Natural killer cell treated with Interleukin-12 subunit alpha and Interleukin-12 subunit beta and Interleukin-15 and Interleukin-18, amount 100 ng/mL, for 72 hours (primary cell): ENCODE results near the gene USP10. TPM values are rescaled to one million over a fixed set of nuclear protein-coding genes. Genes with fewer than 3 reads are reported as not detected.

Source experiments
- ATAC-seq, 2 donors: fragments of 150-1000 bp; cut with Tn5 transposase in 1 of 2; sonication (Bioruptor Pico), chemical (Tn5 transposase) in 1 of 2; 2 replicates each; pipeline ENCODE4 v1.10.0; 2021
- DNase-seq: peaks from one replicate; pipeline ENCODE4 v3.0.0; 2022; ENCODE audit warnings: low spot score
- H3K27ac Mint-ChIP-seq, 2 donors: 1 replicate in 1 of 2; 2 replicates in 1 of 2; pipeline ENCODE4 v1.8.0; 2022; ENCODE audit warnings: mixed read lengths in 2 of 2, mild to moderate bottlenecking in 1 of 2, moderate library complexity in 1 of 2
- H3K27me3 Mint-ChIP-seq, 2 donors: 1 replicate in 1 of 2; 2 replicates in 1 of 2; pipeline ENCODE4 v1.8.0; 2022; ENCODE audit warnings: mixed read lengths in 2 of 2
- H3K36me3 Mint-ChIP-seq: one replicate; pipeline ENCODE4 v1.8.0; 2022; ENCODE audit warnings: mixed read lengths
- H3K4me1 Mint-ChIP-seq, 2 donors: 1 replicate in 1 of 2; 2 replicates in 1 of 2; pipeline ENCODE4 v1.8.0; 2022; ENCODE audit warnings: low read depth in 2 of 2, mixed read lengths in 2 of 2, mild to moderate bottlenecking in 1 of 2
- H3K4me3 Mint-ChIP-seq: one replicate; pipeline ENCODE4 v1.8.0; 2022; ENCODE audit warnings: mixed read lengths
- H3K9me3 Mint-ChIP-seq: 2 replicates; pipeline ENCODE4 v1.8.0; 2022; ENCODE audit warnings: mixed read lengths
- total RNA-seq, 2 donors: library from RNA; stranded (reverse); gene quantifications; one replicate each; pipeline ENCODE4 v1.2.3, GENCODE V29; 2022

Gene USP10
- total RNA-seq, 2 donors from 2014 or later: 111 to 156 TPM

- no peaks in the 10 kb centered on the region for H3K36me3 Mint-ChIP-seq
- no peak overlapping the region for H3K4me3 Mint-ChIP-seq
- ATAC-seq (no peak), DNase-seq (no peak)
- H3K4me1 Mint-ChIP-seq: peaks cover 8 to 9% of the 10 kb centered on the region in 2 donors
- no peak overlapping the region for H3K27ac Mint-ChIP-seq
- H3K9me3 Mint-ChIP-seq: no peaks in the 10 kb centered on the region
- H3K27me3 Mint-ChIP-seq: peaks cover 14 to 25% of the 10 kb centered on the region in 2 donors
Observed at GRCh38 chr16:84823484-84823883, 123.7 kb downstream of the USP10 start.

GRCh38 chr16:84823926-84824325, 124.1 kb downstream of the USP10 start:
- peaks cover 8 to 9% of the 10 kb centered on the region in 2 donors for H3K4me1 Mint-ChIP-seq
- no peak overlapping the region for H3K4me3 Mint-ChIP-seq
- no peak overlapping the region for H3K27ac Mint-ChIP-seq
- ATAC-seq (no peak), DNase-seq (no peak)
- no peaks in the 10 kb centered on the region for H3K9me3 Mint-ChIP-seq
- H3K36me3 Mint-ChIP-seq: no peaks in the 10 kb centered on the region
- peaks cover 14 to 25% of the 10 kb centered on the region in 2 donors for H3K27me3 Mint-ChIP-seq

GRCh38 chr16:84825896-84826557, 126.2 kb downstream of the USP10 start:
- DNase-seq: no peak
- Mint-ChIP-seq H3K9me3 (no peaks in the 10 kb centered on the region), H3K36me3 (no peaks in the 10 kb centered on the region), H3K27ac (no peak overlapping the region), H3K4me1 (no peaks in the 10 kb centered on the region), H3K27me3 (peaks cover 11 to 15% of the 10 kb centered on the region in 2 donors), H3K4me3 (no peak overlapping the region)
- ATAC-seq: no peak

- Mint-ChIP-seq H3K36me3 (no peaks in the 10 kb centered on the region), H3K27me3 (peaks cover 9 to 10% of the 10 kb centered on the region in 2 donors), H3K9me3 (no peaks in the 10 kb centered on the region), H3K4me1 (no peaks in the 10 kb centered on the region), H3K27ac (no peak overlapping the region), H3K4me3 (no peak overlapping the region)
- DNase-seq (no peak), ATAC-seq (peak; percentile 3 to 26)
Observed at GRCh38 chr16:84826558-84826941, 126.8 kb downstream of the USP10 start.

- Mint-ChIP-seq H3K36me3 (no peaks in the 10 kb centered on the region), H3K4me1 (no peaks in the 10 kb centered on the region), H3K9me3 (no peaks in the 10 kb centered on the region), H3K27ac (no peak overlapping the region), H3K27me3 (peaks cover 8% of the 10 kb centered on the region in 2 donors), H3K4me3 (no peak overlapping the region)
- no peak for DNase-seq
- ATAC-seq: no peak
Observed at GRCh38 chr16:84827131-84827574, 127.4 kb downstream of the USP10 start.

DNA sequence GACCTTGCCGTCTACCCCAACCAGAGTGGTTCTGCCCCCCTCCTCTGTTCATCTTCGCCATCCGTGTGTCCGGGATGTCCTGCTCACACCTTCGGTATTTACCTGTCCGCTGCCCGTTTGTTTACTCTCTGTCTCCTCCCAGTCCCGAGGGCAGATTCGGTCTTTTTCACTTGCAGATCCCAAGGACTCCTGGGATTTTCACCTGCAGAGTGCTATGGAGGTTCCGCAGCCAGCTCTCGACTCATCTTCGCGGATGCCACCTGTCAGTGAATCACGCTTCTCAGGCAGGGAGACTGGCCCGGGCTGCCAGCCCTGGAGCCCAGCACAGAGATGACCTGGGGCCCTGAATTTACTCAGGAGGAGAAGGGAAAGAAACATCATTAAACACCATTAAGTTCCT, 128.1 kb downstream of the USP10 start:
- ATAC-seq (no peak), DNase-seq (no peak)
- Mint-ChIP-seq H3K4me1 (no peaks in the 10 kb centered on the region), H3K4me3 (no peak overlapping the region), H3K9me3 (no peaks in the 10 kb centered on the region), H3K27me3 (peaks cover 1 to 3% of the 10 kb centered on the region in 2 donors), H3K27ac (no peak overlapping the region), H3K36me3 (no peaks in the 10 kb centered on the region)

DNA sequence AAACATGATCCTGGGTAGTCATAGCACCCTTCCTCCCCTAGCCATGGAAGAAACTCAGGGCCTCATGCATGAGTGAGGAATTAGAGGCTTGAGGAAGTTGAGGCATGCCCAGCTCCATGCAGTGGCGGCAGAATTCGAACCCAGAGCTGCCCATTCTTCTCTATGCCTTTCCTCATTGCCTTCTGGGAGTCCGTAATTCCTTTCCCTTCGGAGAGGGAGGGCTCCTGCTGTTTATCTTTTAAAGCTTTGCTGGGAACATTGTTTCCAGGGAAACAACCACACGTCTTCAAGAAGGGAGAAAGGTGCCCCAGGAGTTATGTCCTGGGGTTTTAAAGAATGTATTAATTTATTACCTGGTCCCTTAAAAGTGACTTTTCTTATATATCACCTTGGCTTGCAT, 128.5 kb downstream of the USP10 start:
- no peak overlapping the region for H3K27ac Mint-ChIP-seq
- H3K9me3 Mint-ChIP-seq: no peaks in the 10 kb centered on the region
- ATAC-seq: no peak
- no peak for DNase-seq
- no peaks in the 10 kb centered on the region for H3K36me3 Mint-ChIP-seq
- peaks cover 0 to 2% of the 10 kb centered on the region in 2 donors for H3K27me3 Mint-ChIP-seq
- H3K4me3 Mint-ChIP-seq: no peak overlapping the region
- H3K4me1 Mint-ChIP-seq: no peaks in the 10 kb centered on the region

Other genes with a start within 250 kb of the USP10 start
- gene MEAK7, start 195.3 kb upstream of the USP10 start, total RNA-seq: 10 to 100 TPM in 1 of 2 donors, 1 to 10 TPM in 1; 9.4 to 10.0 TPM
- gene COTL1, start 81.9 kb upstream of the USP10 start, total RNA-seq: 100 to 1,000 TPM; 128 to 154 TPM
- gene KLHL36, start 51.5 kb upstream of the USP10 start, total RNA-seq: 10 to 100 TPM; 35.9 to 48.6 TPM
- gene CRISPLD2, start 120.0 kb downstream of the USP10 start, total RNA-seq: 1 to 10 TPM in 1 of 2 donors, under 1 TPM in 1; 0.43 to 1.7 TPM